Keratinocyte (primary cell): Measurements from ENCODE around the gene PYROXD2.

ENCODE experiments used
- CTCF ChIP-seq, 3 experiments: IDR thresholded peaks in 1 of 3; conservative IDR thresholded peaks in 1 of 3; optimal IDR thresholded peaks in 1 of 3; 2 replicates in 2 of 3; 3 replicates in 1 of 3; pipeline versions ENCODE3 to v1.5.1; 2011; ENCODE audit warnings: low read length in 3 of 3, mild to moderate bottlenecking in 3 of 3, moderate library complexity in 2 of 3, control low read depth in 1 of 3, inconsistent platforms in 1 of 3; ENCODE audit not compliant: insufficient read depth in 2 of 3; ENCODE audit errors: extremely low read depth in 1 of 3
- EZH2 ChIP-seq: IDR thresholded peaks from one replicate; pipeline ENCODE4 v1.6.1; 2012; ENCODE audit warnings: inconsistent platforms, mild to moderate bottlenecking, low read length, moderate library complexity

GRCh38 chr10:98458809-98459784 lies 44.1 kb upstream of the PYROXD2 start:
- no peak for TF ChIP-seq CTCF (optimal IDR thresholded peaks at IDR 0.05 in 1 of 3, IDR thresholded peaks at IDR 0.05 in 1 of 3, conservative IDR thresholded peaks at IDR 0.05 in 1 of 3; ENCODE audit: extremely low read depth in 1 of 3, insufficient read depth in 2 of 3, low read length in 3 of 3)
- TF ChIP-seq EZH2 = no peak
